ENCODE data around the gene IQGAP3.

Gene IQGAP3

GRCh38 chr1:156523801-156524480 is 48.4 kb downstream of the IQGAP3 start:
- DNase-seq (ENCODE audit: extremely low read depth, low read depth): no peak
- no peak overlapping the region for H3K4me3 ChIP-seq (replicated peaks; ENCODE audit: low read depth, low read length)
- no peak for TF ChIP-seq CTCF (IDR thresholded peaks at IDR 0.05; ENCODE audit: low read depth, low read length, missing control alignments)

GRCh38 chr1:156522443-156522970 is 49.9 kb downstream of the IQGAP3 start:
- TF ChIP-seq CTCF (IDR thresholded peaks at IDR 0.05; ENCODE audit: low read depth, low read length, missing control alignments): no peak

GRCh38 chr1:156517748-156518147 is 54.6 kb downstream of the IQGAP3 start:
- no peak for DNase-seq (ENCODE audit: extremely low read depth, low read depth)
- no peak for TF ChIP-seq CTCF (IDR thresholded peaks at IDR 0.05; ENCODE audit: low read depth, low read length, missing control alignments)
- no peak overlapping the region for H3K4me3 ChIP-seq (replicated peaks; ENCODE audit: low read depth, low read length)

More at GRCh38 chr1:156522443-156522970, 49.9 kb downstream of the IQGAP3 start:
- no peak for DNase-seq (ENCODE audit: extremely low read depth, low read depth)
- H3K4me3 ChIP-seq (replicated peaks; ENCODE audit: low read depth, low read length): no peak overlapping the region

- no peak for TF ChIP-seq CTCF (IDR thresholded peaks at IDR 0.05; ENCODE audit: low read depth, low read length, missing control alignments)
- DNase-seq (ENCODE audit: extremely low read depth, low read depth): no peak
- no peak overlapping the region for H3K4me3 ChIP-seq (replicated peaks; ENCODE audit: low read depth, low read length)
Observed at GRCh38 chr1:156516821-156517220, 55.5 kb downstream of the IQGAP3 start.

- TF ChIP-seq CTCF (IDR thresholded peaks at IDR 0.05; ENCODE audit: low read depth, low read length, missing control alignments): no peak
- DNase-seq (ENCODE audit: extremely low read depth, low read depth): no peak
- no peak overlapping the region for H3K4me3 ChIP-seq (replicated peaks; ENCODE audit: low read depth, low read length)
Observed at GRCh38 chr1:156515956-156516355, 56.4 kb downstream of the IQGAP3 start.

- no peak overlapping the region for H3K4me3 ChIP-seq (replicated peaks; ENCODE audit: low read depth, low read length)
- TF ChIP-seq CTCF (IDR thresholded peaks at IDR 0.05; ENCODE audit: low read depth, low read length, missing control alignments): no peak
- DNase-seq (ENCODE audit: extremely low read depth, low read depth): no peak
Observed at GRCh38 chr1:156513185-156513584, 59.2 kb downstream of the IQGAP3 start.
